Spinal cord (tissue), 10 donors: ENCODE measurements around the gene TARS1. TPM values are rescaled to one million over a fixed set of nuclear protein-coding genes. Genes with fewer than 3 reads are reported as not detected.

ENCODE experiments used
- DNase-seq, 6 donors: peaks; one replicate each; pipeline versions ENCODE4 v3.0.0 to v3.0.0-alpha.2; 2013 to 2015; ENCODE audit warnings: low spot score in 6 of 6, low read depth in 4 of 6
- H3K27ac ChIP-seq: one replicate; pipeline ENCODE4 v1.5.1; 2013; ENCODE audit warnings: low read depth, low read length, control low read depth
- H3K27me3 ChIP-seq: one replicate; pipeline ENCODE4 v1.6.1; 2013; ENCODE audit warnings: low read length; ENCODE audit not compliant: control insufficient read depth, insufficient read depth
- H3K36me3 ChIP-seq: one replicate; pipeline ENCODE4 v1.6.1; 2013; ENCODE audit warnings: low read length; ENCODE audit not compliant: control insufficient read depth, insufficient read depth
- H3K4me1 ChIP-seq: one replicate; pipeline ENCODE4 v1.6.1; 2013; ENCODE audit warnings: low read length; ENCODE audit not compliant: control insufficient read depth, insufficient read depth
- H3K4me3 ChIP-seq: one replicate; pipeline ENCODE4 v1.5.1; 2013; ENCODE audit warnings: low read depth, low read length, control low read depth
- H3K9me3 ChIP-seq: one replicate; pipeline ENCODE4 v1.6.1; 2013; ENCODE audit warnings: low read length; ENCODE audit not compliant: control insufficient read depth, insufficient read depth
- WGBS: methylation state at CpG from one replicate; pipeline ENCODE4 v1.1.5; 2013; ENCODE audit warnings: missing lambda C conversion rate; ENCODE audit not compliant: insufficient coverage; 5-methylcytosine and 5-hydroxymethylcytosine counted together
- polyA plus RNA-seq, 2 donors: library from polyadenylated mRNA; unstranded; fragments of 120-200 nt; gene quantifications; one replicate each; pipeline ENCODE4 v1.2.1, GENCODE V29; 2013; ENCODE audit not compliant: insufficient read length in 2 of 2
- total RNA-seq, 2 donors: library from RNA; depleted of rRNA in 1 of 2; stranded (reverse); fragments of 120-200 nt in 1 of 2; fragments of >200 nt in 1 of 2; gene quantifications; one replicate each; pipeline versions ENCODE4 v1.2.3 to v1.2.4, GENCODE V29; 2013 to 2014
- donor health status: healthy.

The TARS1 gene
- total and polyA plus RNA-seq, 4 donors: 83.9 to 117 (median 98.9) TPM

DNA sequence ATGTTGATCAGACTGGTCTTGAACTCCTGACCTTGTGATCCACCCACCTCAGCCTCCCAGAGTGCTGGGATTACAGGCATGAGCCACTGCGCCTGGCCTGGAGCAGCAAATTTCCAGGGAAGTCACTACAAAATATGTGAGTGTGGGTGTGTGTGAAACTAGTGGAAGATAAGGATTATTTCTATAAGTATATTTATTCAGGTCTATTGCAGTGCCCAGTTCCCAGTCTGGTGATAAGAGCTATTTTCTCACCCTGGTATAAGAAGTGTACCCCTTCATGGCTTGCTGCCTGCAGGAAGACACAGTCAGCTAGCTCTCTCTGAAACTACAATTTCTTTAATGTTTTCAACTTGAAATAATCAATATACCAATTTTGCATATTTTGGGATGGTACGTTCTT is 37.1 kb downstream of the TARS1 start:
- H3K4me3 ChIP-seq: no peak overlapping the region
- H3K27ac ChIP-seq: no peak overlapping the region
- H3K9me3 ChIP-seq: no peaks in the 10 kb centered on the region
- H3K36me3 ChIP-seq: peaks cover 7% of the 10 kb centered on the region
- H3K27me3 ChIP-seq: no peaks in the 10 kb centered on the region
- no peaks in the 10 kb centered on the region for H3K4me1 ChIP-seq
- WGBS: no CpG with 5 or more reads among the region's 2 CpGs
- no peak for DNase-seq

DNA sequence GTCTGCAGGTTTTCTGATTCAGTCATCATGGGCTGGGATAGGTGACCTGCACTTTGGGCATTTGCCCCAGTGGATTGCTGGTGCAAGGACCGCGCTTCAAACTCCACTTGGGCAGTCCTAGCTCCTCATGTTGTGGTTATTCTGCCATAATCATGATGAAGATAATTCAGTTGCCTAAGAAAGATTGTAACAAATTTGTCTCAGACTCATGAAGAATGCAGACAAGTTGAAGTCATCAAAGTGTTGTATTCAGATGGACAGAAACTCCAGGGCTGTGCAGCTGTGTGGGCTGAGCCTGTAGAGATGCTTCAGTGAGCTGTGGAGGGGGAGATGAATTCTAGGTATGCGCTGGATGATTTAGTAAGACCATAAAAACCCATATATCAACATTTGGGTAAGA is 38.5 kb downstream of the TARS1 start:
- WGBS: 100% methylated on average over 2 of the region's 3 CpGs
- no peaks in the 10 kb centered on the region for H3K4me1 ChIP-seq
- no peak for DNase-seq
- H3K36me3 ChIP-seq: peaks cover 3% of the 10 kb centered on the region
- no peaks in the 10 kb centered on the region for H3K9me3 ChIP-seq
- H3K4me3 ChIP-seq: no peak overlapping the region
- no peak overlapping the region for H3K27ac ChIP-seq
- H3K27me3 ChIP-seq: no peaks in the 10 kb centered on the region

DNA sequence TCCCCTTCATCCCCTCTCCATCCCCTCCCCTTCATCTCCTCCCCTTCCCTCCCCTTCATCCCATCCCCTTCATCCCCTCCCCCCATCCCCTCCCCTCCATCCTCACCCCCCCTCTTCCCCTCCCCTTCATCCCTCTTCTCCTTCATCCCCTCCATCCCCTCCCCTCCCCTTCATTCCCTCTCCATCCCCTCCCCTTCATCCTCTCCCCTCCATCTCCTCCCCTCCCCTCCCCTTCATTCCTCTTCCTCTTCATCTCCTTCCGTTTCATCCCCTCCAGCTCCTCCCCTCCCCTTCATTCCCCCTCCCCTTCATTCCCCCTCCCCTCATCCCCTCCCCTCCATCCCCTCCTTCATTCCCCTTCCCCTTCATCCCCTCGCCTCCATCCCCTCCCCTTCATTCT is 40.1 kb downstream of the TARS1 start:
- no CpG with 5 or more reads among the region's 2 CpGs for WGBS

DNA sequence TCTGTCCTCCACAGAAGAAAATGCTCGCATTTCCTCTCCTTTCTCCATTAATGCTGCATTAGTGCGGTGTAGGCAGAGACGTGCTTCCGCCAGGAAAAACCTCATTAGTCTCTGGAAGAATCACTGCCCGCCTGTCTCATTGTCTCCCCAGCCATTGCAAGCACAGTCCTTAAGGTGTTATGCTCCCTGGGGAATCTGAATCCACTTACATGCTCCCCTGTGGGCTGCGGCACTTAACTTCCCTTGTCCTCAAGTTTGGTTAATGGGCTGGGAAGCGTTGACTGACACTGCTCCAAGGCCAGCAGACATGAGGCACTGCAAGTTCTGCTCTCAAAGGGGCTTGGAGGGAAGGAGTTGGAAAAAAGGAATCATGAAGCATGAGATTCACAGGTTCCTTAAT is 41.6 kb downstream of the TARS1 start:
- peak in 1 of 6 donors; percentile 33 for DNase-seq
- H3K27ac ChIP-seq: no peak overlapping the region
- H3K4me3 ChIP-seq: no peak overlapping the region
- H3K36me3 ChIP-seq: no peaks in the 10 kb centered on the region
- H3K27me3 ChIP-seq: no peaks in the 10 kb centered on the region
- no peaks in the 10 kb centered on the region for H3K4me1 ChIP-seq
- 64% methylated on average over 7 of the region's 7 CpGs for WGBS
- no peaks in the 10 kb centered on the region for H3K9me3 ChIP-seq

More for the DNA sequence above, 40.1 kb downstream of the TARS1 start:
- no peaks in the 10 kb centered on the region for H3K27me3 ChIP-seq
- no peak for DNase-seq
- no peaks in the 10 kb centered on the region for H3K9me3 ChIP-seq
- H3K4me1 ChIP-seq: no peaks in the 10 kb centered on the region
- no peak overlapping the region for H3K27ac ChIP-seq
- H3K36me3 ChIP-seq: peaks cover 3% of the 10 kb centered on the region
- H3K4me3 ChIP-seq: no peak overlapping the region

DNA sequence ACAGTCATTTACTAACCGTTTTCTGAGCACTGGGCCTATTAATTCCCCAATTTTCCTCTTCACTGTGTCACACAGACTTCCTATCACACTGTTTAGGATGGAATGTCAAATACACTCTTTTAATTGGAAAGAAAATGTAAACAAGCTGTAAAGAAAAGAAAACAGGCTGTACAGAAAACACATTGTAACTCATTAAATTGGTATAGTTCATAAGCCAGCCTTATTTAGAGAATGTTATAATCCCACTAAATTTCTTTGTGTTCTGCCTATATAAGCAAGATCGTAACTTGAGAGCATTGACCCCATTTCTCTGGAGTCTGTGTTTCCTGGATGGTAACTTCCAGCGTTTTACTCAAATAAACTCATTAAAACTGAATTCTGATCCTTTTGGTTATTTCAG is 46.5 kb downstream of the TARS1 start:
- H3K27me3 ChIP-seq: no peaks in the 10 kb centered on the region
- H3K36me3 ChIP-seq: no peaks in the 10 kb centered on the region
- H3K9me3 ChIP-seq: no peaks in the 10 kb centered on the region
- DNase-seq: no peak
- no peak overlapping the region for H3K27ac ChIP-seq
- no CpG with 5 or more reads among the region's 3 CpGs for WGBS
- no peak overlapping the region for H3K4me3 ChIP-seq
- H3K4me1 ChIP-seq: no peaks in the 10 kb centered on the region

DNA sequence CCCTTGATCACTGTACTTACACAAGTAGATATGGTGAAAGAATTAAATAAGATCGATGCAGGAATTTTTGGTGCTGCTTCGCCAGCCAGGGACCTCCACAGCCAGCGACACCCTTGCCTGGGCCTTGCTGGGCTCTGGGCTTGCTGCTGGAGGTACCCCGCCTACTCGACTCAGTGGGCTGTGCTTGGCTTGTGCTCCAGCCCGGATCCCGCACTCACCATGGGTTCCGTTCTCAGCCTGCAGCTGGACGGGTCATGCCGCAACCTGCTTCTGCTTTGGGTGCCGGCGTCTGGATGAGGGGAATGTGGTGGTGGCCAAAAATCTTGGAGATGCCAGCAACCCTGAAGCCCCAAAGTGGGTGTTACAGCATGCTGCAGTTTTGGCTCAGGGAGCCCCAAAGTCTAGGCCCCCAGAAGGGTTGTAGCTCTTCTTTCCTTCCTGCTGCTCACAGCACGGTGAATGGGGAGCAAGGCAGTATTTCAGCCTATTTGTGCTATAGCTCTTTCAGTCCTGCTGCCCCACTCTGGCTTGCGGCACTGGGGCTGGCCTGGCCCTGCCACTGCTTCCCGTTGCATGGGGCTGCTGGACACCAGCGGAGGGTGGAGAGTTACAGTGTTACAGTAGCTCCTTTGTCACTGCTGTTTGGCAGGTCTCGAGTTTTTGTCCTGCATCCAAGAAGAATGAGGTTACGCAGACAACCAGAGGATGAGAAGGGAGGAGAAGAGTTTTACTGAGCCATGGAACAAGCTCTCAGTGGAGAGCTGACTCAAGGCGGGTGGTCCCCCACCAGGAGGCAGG is 48.0 kb downstream of the TARS1 start:
- no peak for DNase-seq
- no peak overlapping the region for H3K27ac ChIP-seq
- no peaks in the 10 kb centered on the region for H3K4me1 ChIP-seq
- WGBS: 89% methylated on average over 19 of the region's 19 CpGs
- no peaks in the 10 kb centered on the region for H3K9me3 ChIP-seq
- H3K36me3 ChIP-seq: no peaks in the 10 kb centered on the region
- H3K27me3 ChIP-seq: no peaks in the 10 kb centered on the region
- no peak overlapping the region for H3K4me3 ChIP-seq

DNA sequence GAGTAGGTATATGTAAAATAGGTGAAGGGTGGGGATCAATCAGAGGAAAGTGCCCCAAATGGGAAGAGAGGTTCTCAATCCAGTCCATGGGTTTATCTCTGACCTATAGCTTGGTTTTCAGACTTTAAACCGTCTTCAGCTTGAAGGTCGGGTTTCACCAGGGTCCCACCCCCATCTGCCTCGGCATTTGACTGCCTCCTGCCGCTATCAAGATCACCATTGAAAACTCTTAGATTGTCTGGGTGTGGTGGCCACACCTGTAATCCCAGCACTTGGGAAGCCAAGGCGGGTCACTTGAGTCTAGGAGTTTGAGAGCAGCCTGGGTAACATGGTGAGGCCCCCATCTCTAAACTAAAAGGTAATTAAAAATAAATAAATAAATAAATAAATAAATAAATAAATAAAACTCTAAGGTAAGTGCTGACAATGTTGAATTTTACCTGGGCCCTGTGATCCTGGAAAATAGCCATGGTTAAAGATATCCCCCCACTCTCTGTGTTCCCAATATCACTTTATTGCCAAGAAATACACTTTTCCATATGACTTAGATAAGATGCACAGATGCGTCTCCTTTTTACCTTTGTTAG is 48.8 kb downstream of the TARS1 start:
- no peak overlapping the region for H3K4me3 ChIP-seq
- WGBS: 89% methylated on average over 3 of the region's 6 CpGs
- H3K27ac ChIP-seq: no peak overlapping the region

DNA sequence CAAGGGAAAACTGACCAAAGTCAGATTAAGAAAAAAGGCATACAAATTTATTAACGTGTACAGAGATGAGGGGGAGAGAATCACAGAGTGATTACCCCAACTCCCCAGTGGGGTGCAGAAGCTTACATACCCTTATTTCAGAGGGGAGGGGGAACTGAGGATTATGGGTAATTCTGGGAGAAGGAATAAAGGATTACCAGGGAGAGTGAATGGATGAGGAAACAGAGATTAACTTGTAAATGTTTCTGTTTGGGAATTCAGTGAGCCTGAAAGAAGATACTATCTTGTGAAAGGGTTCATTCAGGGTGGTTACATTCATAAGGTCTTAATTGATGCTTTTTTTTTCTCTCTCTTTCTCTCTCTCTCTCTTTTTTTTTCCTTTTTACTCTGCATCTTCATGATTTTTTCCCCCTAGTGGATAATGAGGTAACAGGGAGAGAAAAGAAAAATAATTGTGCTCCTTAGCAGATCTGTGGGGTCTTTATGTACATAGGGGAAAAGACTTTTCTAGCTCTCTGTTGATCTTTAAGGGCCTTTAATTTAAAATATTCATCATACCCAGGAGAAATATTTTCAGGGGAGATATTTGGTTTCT is 49.4 kb downstream of the TARS1 start:
- DNase-seq: peak in 1 of 6 donors; percentile 4
- H3K27ac ChIP-seq: no peak overlapping the region
- no peak overlapping the region for H3K4me3 ChIP-seq
- no peaks in the 10 kb centered on the region for H3K27me3 ChIP-seq
- WGBS: no CpG with 5 or more reads among the region's 1 CpG
- H3K9me3 ChIP-seq: no peaks in the 10 kb centered on the region
- H3K36me3 ChIP-seq: no peaks in the 10 kb centered on the region
- no peaks in the 10 kb centered on the region for H3K4me1 ChIP-seq

More for the DNA sequence above, 48.8 kb downstream of the TARS1 start:
- Histone ChIP-seq H3K27me3 (no peaks in the 10 kb centered on the region), H3K36me3 (no peaks in the 10 kb centered on the region), H3K9me3 (no peaks in the 10 kb centered on the region), H3K4me1 (no peaks in the 10 kb centered on the region)
- DNase-seq: no peak

DNA sequence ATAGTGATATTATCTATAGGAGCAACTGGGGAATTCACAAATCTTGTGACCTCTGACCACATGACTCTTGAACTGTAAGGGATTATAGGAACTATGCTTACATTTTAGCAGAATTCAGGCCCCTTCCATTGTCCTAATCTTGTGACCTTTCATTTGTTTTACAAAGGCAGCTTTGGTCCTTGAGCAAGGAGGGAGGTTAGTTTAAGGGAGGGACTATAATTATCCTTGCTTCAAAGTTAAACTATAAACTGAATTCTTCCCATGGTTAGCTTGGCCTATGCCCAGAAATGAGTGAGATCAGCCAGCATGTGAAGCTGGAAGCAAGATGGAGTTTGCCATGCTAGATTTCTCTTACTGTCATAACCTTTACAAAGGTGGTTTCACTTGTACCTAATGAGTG is 51.2 kb downstream of the TARS1 start:
- no peaks in the 10 kb centered on the region for H3K4me1 ChIP-seq
- no peak overlapping the region for H3K4me3 ChIP-seq
- DNase-seq: no peak
- no peaks in the 10 kb centered on the region for H3K9me3 ChIP-seq
- H3K36me3 ChIP-seq: no peaks in the 10 kb centered on the region
- no peak overlapping the region for H3K27ac ChIP-seq
- no peaks in the 10 kb centered on the region for H3K27me3 ChIP-seq

DNA sequence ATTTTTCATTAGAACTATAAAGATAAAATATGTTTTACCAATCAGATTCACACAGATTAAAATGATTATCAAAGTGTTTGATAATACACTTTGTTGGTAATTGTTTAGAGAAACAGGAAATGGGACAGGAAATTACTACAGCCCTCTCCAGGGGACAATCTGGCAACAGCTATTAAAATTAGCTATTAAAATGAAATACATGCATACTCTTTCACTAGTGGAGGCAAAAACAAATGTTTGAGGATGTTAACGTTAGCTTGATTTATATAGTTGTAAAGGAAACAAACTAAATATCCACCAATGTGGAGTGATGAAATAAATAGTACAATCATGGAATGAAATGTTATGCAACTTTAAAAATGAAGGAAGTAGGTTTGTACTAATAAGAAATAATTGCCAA is 53.7 kb downstream of the TARS1 start:
- H3K9me3 ChIP-seq: no peaks in the 10 kb centered on the region

More for the DNA sequence above, 53.7 kb downstream of the TARS1 start:
- H3K4me1 ChIP-seq: no peaks in the 10 kb centered on the region
- peak in 1 of 6 donors; percentile 61 for DNase-seq
- H3K27ac ChIP-seq: no peak overlapping the region
- H3K4me3 ChIP-seq: no peak overlapping the region
- H3K36me3 ChIP-seq: no peaks in the 10 kb centered on the region
- H3K27me3 ChIP-seq: no peaks in the 10 kb centered on the region
- WGBS: no CpG with 5 or more reads among the region's 1 CpG
